SKM-1 treated with dmso at 0.1 percent for 144 hours (cell line): ENCODE data around the gene MAPK8.
"Not testable (repeated sequence)": the region's sequence is repeated elsewhere in the genome, so short reads cannot be mapped to it uniquely, and the experiment has no call there.

ENCODE experiments used
- DNase-seq: peaks from one replicate; lab custom pipeline; 2025; ENCODE audit not compliant: unreplicated experiment; lab: John Stamatoyannopoulos, UW

Gene MAPK8

DNA sequence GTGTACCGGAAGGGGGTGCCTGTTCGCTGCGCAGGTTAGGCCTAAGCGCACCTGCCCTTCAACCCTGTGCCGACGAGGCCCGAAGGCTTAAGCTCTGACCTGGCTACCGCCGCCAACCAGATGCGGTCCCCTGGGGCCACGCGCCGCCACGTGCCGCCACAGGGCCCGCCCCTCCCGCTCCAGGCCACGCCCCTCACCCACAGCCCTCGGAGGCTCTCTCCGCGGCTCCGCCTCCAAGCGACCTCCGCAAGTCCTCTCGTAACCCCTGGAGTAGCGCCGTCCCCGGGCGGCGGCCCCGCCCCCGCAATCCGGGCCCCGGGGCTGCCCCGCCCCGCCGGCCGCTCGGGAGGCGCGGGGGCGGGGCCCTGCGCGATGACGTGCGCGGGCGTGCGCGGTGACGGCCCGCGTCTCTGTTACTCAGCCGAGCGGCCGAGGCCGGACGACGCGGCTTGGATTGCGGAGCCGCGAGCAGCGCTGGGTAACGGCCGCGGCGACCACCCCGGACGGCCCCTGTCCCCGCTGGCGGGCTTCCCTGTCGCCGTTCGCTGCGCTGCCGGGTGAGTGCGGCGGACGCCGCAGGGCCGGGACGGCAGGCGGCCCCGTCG is at the start of gene MAPK8:
MAPK8 (plus strand) TSS at position 413 of the 605 bp plus-strand sequence. CDS start 94,984 bp downstream, outside the sequence.
- DNase-seq, result peak; percentile 90

DNA sequence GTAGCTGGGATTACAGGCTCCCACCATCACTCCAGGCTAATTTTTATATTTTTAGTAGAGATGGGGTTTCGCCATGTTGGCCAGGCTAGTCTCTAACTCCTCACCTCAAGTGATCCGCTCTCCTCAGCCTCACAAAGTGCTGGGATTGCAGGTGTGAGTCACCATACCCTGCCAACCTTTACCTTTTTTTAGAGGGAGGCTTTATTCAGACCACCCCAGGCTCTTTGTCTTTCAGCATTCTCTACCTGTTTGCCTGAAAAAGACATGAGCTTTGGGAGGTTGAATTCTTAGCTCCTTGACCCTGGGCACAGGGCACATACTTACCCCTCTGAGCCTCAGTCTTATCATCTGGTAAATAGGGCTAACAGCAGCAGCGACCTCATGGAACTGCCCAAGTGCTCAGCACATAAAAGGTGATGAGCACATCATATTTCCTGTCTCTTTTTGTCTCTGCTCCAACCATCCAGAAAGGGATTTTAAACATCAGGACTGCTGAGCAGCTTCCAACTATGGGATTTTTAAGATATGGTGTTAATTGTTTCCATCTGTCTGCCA is 49.0 kb upstream of the MAPK8 start:
- no peak for DNase-seq

DNA sequence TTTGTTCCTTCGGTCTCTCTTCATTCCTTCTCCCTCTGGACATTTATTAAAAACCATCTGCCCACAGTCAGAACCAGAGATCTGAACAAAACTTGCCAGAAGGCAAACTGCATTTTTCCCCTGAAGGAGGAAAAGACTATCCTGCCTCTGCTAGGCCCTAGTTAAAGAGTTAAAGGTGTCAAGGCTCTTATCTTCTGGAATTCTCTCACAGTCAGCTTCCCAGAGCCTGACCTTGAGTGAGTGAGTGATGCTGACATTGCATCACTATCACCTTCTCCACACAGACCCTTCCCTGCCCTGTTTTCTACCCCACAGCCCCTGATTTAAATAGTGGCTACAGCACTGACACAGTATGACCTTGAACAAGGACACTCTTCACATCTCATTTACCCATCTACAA is 48.4 kb upstream of the MAPK8 start:
- DNase-seq, result no peak

DNA sequence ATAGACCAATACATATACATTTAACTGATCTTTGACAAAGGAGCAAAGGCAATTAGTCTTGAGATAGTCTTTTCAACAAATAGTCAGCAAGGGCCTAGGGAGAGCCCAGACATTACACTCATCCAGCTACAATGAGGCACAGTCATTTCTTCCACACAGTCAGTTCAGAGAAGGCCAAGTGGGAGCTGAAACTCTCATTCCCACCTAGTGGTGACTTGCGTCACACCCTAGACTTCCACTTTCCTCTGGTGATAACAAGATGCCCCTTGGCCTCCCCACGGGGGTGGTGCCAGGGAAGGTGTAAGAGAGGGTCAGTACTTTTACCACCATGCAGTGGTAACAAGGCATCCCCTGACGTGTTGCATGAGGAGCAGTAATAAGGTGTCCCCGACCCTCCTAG is 39.9 kb upstream of the MAPK8 start:
- no peak for DNase-seq

DNA sequence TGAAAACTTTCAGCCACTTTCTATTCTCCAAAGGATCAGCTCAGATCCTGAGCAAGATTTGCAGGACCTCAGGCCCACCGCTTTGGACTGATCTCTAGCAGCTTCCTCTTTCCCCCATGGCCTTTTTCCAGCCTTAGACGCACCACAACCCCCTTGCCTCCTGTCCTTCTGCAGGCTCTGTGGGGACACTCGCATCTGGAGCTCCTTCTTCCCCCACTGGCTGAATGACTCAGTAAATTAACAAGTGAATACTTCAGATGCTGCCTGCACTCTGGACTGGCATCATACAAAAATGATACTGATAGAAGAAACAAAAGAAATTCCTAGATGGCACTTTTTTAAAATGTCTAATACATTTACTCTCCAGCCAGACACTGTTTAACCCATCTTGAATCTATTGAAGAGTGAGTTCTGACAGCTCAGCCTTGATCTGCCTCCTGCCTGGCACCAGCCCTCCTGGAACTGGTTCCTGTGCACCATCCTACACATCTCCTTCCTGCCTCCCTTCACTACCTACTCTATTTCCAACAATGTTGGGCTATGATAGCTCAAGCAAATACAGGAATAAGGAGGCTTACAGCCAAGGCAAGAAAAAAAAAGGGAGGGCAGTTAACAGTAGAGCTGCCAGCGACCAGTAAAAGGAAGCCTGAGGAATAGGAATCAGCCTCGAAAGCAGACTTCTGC is 35.3 kb upstream of the MAPK8 start:
- no peak for DNase-seq

DNA sequence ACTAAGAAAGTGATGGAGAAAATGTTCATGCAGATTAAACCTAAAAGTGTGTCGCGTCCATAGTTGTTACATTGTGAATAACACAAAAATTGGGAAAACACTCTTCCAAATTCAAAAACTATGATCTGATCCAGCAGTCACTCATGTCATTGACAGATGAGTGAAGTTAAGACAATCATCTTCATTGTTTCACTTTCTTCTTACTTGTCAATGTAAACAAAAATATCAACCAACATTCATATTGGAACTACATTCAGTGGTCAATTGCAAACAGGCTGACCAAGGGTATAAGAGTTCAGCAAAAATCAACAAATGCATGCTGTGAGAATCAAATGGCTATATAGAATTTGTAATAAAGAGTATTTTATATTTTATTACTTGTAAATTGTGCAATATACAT is 33.8 kb upstream of the MAPK8 start:
- no peak for DNase-seq

DNA sequence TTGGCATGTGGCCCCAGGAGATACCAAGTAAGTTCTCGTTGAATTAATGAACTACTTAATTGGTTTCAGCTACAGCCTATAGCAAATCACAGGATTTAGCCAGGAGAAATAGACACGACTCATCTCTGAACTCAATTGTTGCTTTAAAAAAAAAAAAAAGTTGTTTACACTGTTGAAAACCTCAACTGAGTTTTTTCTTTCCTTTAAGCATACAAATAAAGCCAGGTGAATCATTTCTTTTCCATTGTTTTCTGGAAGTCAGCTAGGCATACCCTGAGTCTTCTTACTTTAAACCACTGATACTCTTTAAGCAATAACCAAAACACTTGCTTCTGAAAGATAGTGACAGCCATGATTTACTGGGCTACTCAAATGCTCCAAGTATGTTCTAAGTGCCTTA is 32.7 kb upstream of the MAPK8 start:
- no peak for DNase-seq

DNA sequence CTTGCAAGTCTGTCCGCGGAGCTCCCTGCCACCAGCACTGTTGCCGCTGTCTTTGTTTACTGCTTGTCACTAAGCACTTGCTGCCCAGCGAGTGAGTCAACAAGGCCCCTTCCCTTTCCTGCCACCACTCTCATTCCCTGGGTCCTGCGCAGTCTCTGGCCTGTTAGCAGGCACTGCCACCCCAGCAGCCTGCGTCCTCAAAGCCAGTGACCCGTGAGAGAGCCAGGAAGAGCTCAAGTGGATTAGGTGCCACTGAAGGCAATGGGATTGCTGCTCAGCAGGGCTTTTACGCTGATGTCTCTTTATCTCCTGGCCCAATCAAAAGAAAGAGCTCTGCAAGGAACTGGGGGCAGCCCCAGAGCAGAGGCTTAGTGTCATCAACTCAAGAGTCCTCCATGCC is 31.8 kb upstream of the MAPK8 start, which contains the start of gene FRMPD2:
FRMPD2 (minus strand) TSS at position 61 of the 400 bp plus-strand sequence. CDS start 129 bp downstream, outside the sequence.
- DNase-seq, result no peak

DNA sequence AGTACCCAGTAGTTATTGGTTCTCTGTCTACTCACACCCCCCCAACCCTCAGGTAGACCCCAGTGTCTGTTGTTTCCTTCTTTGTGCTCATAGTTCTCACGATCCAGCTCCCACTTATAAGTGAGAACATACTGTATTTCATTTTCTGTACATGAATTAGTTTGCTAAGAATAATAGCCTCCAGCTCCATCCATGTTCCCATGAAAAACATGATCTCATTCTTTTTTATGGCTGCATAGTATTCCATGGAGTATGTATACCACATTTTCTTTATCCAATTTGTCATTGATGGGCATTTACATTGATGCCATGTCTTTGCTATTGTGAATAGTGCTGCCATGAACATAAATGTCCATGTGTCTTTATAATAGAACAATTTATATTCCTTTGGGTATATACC is 29.4 kb upstream of the MAPK8 start:
- DNase-seq, result no peak

DNA sequence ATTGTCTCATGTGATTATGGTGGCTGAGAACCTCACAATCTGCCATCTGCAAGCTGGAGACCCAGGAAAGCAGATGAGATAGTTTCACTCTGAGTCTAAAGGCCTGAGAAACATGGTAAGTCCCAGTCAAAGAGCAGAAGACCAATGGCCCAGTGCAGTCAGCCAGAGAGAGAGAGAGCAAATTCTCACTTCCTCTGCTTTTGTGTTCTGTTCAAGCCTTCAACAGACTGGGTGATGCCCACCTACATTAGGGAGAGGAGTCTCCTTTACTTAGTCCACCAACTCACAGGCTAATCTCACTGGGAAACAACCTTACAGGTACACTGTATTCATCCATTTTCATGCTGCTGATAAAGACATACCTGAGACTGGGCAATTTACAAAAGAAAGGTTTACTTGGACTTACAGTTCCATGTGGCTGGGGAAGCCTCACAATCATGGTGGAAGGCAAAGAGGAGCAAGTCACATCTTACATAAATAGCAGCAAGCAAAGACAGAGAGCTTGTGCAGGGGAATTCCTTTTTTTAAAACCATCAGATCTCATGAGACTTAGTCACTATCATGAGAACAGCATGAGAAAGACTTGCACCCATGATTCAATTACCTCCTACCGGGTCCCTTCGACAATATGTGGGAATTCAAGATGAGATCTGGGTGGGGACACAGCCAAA is 27.3 kb upstream of the MAPK8 start:
- no peak for DNase-seq

DNA sequence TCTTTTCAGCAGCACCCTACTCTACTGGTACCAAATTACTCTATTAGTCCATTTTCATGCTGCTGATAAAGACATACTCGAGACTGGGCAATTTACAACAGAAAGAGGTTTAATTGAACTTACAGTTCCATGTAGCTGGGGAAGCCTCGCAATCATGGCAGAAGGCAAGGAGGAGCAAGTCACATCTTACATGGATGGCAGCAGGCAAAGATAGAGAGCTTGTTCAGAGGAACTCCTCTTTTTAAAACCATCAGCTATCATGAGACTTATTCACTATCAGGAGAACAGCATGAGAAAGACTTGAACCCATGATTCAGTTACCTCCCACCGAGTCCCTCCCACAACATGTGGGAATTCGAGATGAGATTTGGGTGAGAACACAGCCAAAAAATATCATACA is 24.8 kb upstream of the MAPK8 start:
- DNase-seq, result not testable (repeated sequence)

DNA sequence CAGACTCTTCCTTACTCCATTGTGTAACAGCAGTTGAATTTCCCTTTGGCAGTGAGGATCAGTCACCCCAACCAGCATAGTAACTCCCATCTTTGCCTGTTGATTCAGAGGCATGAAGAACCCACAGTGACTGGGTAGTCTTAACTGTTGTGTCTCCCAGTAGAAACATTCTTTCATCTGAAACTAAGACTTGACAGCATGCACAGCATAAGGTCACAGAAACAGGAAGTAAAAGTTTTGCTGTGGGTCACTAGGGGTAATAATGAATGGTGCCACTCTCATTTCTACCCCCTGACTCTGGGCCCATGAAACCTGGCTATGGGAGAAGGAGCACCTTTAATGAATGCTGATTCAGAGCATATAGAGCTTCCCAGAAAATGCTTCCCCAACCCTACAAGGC is 23.6 kb upstream of the MAPK8 start:
- DNase-seq, result no peak

DNA sequence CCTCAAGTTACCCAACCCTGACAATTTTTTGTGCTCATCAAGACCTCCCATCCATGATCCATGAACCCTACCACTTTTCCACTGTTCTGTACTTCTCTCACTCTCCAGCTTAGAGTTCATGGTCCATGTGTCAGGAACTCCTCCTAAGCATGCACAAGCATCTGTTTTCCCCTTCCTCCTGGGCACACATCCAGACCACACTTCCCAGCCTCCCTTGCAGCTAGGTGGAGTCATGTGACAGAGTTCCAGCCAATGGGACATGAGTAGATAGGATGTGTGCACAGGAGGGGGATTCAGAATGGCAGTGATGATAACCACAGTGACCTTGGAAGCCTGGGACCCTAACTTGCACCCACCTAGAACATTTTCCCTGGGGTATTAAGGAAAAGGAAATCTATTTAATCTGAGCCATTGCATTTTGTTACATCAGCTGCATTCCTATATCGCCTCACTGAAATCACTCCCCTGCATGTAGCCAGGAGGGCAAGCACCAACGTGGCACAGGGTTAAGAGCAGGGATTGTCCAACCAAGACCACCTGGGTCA is 22.4 kb upstream of the MAPK8 start:
- DNase-seq, result no peak

DNA sequence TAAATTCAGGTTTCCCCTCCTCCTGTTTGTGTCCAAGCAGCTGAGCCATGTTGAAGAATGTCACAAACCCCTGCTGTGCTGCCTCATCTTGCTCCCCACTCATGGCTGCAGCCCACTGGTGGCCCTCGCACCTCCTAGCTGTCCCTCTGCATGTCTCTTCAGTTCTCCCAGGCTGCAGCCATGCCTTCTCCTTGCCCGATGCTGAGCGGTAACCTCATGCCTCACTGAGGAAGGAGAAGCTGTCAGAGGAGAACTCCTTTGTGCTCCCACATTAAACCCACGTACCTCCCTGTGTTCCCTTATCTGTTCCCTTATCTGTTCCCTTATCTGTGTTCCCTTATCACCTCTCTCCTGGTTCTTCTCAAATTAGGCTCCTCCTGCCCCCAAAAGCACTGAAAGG is 21.7 kb upstream of the MAPK8 start:
- DNase-seq, result no peak

DNA sequence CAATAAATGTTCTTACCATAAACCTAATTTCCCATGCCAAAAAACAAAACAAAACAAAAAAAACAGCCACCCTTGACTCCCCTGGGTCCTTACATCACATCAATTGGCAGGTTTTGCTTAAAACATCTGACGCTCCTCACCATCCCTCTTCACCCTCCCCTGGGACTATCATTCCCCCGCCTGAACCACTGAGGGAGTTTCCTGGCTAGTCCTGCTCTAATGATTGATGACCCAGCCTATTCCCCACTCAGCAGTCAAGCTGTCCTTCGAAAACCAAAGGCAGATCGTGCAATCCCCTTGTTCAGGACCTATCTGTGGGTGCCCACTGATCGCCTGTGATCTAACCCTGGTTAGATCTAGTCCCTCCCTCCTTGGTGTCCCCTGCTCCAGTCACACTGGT is 20.8 kb upstream of the MAPK8 start:
- DNase-seq, result no peak

DNA sequence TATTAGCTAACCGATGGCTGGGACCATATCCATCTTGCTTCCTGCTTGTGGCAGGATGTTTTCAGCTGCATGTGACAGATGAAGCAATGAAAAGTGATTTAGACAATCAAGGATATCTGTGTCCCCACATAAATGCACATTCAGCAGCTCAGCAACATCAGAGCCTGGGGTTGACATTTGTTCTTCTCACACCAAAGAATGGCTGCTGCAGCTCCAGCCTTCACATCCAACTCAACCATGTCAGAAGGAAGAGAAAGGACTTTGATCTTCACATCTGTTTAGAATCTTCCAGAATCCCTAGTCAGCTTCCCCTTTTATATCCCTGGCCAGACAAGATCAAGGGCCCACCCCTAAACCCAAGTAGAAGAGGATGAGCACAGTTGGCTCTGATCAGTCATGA is 20.1 kb upstream of the MAPK8 start:
- DNase-seq, result no peak

DNA sequence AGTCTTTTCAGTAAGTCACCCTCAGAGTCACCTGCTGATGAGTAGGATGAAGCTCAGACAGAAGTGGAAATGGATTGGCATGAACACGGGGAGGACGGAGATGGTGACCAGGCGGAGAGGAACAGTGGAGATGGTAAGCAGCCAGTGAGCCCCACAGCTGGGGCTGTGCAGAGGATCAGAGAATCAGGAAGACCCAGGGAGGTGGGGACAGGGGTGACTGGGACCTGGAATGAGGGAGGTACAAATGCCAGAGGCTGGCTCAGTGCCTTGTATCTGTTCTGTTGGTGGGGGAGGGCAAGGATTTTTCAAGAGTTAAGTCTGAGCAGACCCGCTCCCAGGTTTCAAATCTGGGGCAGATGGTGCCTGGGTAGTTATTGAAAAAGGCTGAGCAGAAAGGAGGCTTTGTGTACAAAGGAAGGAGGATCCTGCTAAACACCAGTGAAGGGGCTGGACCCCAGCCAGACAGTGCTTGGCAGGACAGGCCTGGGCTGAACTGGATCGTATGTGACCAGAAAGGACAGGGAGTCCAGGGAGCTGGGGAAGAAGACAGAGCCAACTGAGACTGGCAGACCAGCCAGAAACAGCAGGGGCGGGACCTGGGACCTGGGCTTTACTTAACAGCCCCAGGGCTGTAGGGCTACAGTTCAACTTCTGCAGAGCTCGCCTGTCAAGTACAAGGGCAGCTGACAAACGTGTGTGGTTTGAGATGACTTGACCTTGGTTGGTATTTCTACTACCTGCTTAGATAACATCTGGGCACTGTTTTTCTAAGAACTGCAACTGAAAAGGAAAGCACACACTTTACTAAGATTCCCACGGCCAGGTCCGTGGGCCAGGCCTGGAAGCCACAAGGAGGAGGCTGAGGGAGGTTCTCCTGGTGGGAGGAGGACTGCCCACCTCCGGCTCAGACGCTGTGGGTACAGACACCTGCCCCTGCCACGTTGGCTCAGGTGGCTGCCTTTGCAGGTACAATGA is 18.8 kb upstream of the MAPK8 start:
- DNase-seq, result no peak

DNA sequence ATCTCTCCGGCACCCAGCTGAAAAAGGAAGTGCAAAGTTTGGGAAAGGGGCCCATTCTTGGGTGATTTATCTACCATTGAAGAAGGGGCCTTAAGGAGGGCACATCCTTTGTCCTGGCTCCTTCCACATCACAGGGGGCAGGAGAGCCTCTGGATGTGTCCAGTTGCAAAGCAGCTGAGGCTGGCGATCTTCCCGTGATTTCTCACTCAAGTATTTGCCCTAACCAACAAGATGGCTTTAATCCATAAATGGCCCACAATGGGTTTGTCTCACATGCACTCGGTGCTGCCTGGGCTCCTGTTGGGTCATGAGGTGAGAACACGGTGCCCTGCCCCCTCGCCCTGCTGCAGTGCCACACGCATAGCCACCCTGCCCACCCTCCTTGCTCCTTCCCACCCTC is 17.8 kb upstream of the MAPK8 start:
- DNase-seq, result no peak

DNA sequence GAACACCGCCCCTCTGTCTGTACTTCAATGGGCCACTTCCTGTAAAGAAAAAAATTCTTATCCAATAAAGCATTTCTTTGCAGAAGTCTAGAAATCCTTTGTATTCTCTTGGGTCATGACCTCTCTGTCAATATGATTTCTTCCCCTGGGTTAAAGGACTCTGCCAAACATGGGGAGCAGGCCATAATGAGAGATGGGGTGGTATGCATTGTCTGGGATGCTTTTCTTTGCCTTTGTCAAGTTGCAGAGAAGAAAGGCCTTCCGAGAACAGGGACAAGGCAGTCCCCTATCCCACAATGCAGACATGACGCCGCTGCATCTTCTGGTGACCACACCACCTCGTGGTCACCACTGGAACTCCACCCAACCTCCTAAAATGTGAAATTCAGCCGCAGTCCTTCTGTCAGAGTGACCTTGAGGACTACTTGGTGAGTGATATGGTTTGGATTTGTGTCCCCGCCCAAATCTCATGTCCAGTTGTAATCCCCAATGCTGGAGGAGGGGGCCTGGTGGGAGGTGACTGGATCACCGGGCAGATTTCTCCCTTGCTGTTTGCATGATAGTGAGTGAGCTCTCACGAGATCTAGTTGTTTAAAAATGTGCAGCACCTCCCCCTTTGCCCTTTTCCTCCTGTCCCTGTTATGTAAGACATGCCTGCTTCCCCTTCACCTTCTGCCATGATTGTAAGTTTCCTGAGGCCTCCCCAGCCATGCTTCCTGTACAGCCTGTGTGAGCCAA is 16.8 kb upstream of the MAPK8 start:
- peak; percentile 41 for DNase-seq

DNA sequence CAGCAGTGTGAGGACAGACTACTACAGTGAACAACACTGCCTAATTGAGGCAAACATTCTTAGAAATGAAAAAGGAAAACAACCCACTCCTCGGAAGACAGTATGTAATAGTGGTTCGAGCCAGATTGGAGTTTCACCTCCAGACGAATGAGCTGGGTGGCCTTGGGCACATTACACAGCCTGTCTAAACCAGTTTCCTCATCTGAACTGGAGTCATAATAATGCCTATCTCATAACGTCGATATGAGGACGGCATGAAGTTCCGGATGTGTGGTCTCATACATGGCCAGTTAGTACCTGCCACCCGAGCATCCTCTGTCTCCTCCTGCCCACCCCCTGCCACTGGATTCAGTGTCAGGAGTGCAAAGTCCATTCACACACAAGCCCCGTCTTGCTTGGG is 16.2 kb upstream of the MAPK8 start:
- DNase-seq, result no peak
